HG03196 (cell line): Measurements from ENCODE around the gene EFHC1.

Experiments
- ATAC-seq: cut with Tn5 transposase; IDR thresholded peaks from one replicate; pipeline ENCODE4 v1.9.1; 2021; ENCODE audit not compliant: unreplicated experiment

Gene EFHC1

DNA sequence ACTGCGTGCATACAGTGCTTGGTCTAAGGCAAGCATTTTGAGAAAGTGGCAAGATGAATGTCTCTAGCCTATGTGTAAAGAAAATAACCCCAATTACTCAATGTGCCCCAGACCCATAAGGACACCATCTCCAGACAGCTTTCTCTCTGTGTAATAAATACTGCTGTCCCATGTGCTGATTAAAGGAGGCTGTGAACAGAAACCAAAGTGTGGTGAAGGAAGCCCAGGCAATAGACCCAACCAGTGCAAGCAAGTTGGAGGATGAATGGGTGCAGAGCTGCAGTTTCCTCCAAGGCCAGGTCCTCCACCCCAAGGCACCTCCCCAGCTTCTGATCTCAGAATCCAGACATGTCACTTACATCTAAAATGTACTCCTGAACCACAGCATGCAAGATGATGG is 96.1 kb downstream of the EFHC1 start:
- no peak for ATAC-seq

GRCh38 chr6:52516943-52517342 is 96.8 kb downstream of the EFHC1 start:
- no peak for ATAC-seq

GRCh38 chr6:52517502-52518278 is 97.5 kb downstream of the EFHC1 start:
- ATAC-seq, result peak; percentile 84

DNA sequence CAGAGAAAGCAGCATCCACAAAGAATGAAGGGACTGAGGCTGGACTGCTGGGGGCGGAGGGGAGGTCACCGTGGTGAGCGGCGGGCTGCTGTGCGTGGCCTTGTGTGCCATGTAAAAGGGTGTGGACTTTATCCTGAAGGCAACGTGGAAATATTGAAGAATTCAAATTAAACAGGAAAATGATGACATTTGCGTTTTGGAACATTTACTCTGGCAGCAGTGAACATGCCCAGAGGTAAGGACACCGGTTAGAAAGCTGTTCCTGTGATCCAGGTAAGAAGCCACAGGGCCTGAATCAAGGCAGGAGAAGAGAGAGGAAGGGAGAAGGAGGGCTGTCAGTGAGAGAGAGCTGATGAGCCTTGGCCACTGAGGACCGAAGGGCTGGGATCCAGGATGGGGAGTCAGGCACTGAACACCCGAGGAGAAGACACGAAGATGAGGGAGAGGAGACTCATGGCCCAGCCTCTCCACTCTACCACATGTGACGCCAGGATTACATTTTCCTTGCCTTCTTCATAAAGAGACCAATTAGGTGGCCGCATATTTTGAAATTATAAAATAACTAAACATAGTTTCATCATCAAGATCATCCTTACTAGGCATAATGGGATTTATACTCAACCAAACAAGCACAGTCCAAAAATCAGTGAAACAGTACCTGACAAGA is 98.3 kb downstream of the EFHC1 start:
- ATAC-seq, result no peak

- no peak for ATAC-seq
Observed at GRCh38 chr6:52519618-52520017, 99.5 kb downstream of the EFHC1 start.

DNA sequence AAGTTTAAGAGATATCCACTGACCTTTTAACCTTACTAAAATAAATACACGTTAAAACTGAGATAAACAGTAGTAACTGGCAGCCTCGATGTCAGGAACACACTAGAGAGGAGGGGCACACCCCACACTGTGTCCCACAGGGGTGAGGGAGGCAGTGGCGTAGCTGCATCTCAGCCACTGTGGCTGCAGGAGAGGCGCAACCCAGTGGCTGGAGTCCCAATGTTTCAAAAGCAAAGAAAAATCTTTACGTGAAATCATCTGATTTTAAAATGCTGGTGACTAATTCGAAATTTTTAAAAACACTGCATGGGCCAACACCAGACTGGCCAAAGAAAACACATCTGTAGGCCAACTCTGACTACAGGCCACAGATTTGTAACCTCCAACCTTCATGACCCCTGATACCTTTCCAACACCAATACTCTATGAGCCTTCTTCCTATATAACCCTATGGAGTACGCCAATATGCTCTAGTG is 102.0 kb downstream of the EFHC1 start:
- no peak for ATAC-seq

DNA sequence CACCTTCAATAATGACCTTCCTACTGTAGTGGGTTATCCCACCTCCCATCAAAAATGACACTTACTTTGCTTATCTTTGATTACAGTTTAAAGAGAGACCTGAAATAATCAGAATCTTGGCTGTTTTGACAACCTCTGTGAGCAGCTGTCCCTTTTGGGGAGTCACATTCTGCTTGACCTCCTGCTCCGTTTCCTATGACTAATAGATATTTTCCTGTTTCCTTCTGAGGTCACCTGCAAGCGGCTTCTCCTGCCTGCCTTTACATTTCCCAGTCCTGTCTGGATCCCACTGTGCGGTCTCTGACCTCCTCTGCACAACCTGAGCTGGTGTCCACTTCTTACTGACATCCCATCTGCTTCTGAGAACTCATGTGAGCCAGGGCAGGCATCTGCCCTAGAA is 102.5 kb downstream of the EFHC1 start:
- ATAC-seq, result no peak

GRCh38 chr6:52523378-52524142 is 103.4 kb downstream of the EFHC1 start:
- ATAC-seq, result no peak

DNA sequence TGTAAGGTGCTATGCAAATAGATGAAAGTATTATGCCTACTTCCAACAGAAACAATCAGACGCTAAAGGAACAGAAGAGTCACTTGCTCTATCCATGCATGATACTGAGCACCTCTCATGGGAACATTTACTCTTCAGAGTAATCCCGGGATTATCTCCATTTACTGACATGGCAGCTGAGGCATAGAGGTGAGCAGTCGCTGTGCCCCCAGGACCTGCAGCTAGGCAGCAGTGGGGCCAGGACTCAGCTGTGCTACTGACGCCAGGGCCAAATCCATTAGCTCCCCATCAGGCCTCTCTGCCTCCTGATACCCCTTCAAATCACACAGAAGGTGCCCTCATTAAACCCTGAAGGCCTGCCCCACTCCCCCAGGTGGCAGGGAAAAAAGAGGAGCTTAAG is 104.8 kb downstream of the EFHC1 start:
- no peak for ATAC-seq

GRCh38 chr6:52526634-52527033 is 106.5 kb downstream of the EFHC1 start:
- no peak for ATAC-seq

- ATAC-seq, result no peak
Observed at GRCh38 chr6:52527436-52527835, 107.3 kb downstream of the EFHC1 start.

- ATAC-seq, result no peak
Observed at GRCh38 chr6:52529311-52529710, 109.2 kb downstream of the EFHC1 start.

GRCh38 chr6:52530351-52530750 is 110.2 kb downstream of the EFHC1 start:
- no peak for ATAC-seq

DNA sequence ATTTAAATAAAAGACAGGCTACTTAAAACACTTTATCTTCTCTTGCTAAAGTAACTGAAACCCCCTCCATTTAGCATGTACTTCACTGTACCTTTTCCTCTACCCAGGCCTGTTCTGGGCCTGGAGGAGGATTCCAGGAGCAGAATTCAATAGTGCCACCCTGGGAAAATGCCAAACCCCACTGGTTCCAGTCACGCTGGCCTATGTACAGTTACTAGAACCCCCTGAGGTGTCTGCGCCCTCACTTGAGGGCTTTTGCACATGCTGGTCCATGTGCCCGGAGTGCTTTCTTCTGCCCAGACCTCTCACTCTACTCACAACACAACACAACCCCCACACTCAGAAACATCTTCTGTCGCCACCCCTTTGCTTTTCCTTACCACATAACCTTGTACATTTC is 111.3 kb downstream of the EFHC1 start:
- ATAC-seq, result no peak

GRCh38 chr6:52531834-52532233 is 111.7 kb downstream of the EFHC1 start:
- no peak for ATAC-seq

DNA sequence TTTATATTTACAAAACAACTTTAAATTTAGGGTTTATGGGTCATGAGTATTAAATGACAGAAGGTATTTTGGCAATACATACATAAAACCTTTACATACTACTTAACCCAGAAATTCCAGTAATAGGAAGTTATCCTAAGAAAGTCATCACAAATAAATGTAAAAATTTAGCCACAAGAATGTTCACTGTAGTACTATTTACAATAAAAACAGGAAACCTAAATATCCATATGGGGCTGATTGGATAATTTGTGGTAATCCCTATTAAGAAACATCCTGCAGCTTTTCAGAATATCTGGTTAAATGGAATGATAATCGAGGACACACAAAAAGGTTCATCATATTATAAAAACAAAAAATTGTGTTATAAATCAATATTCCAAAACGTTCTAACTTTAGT is 112.3 kb downstream of the EFHC1 start:
- ATAC-seq, result no peak

DNA sequence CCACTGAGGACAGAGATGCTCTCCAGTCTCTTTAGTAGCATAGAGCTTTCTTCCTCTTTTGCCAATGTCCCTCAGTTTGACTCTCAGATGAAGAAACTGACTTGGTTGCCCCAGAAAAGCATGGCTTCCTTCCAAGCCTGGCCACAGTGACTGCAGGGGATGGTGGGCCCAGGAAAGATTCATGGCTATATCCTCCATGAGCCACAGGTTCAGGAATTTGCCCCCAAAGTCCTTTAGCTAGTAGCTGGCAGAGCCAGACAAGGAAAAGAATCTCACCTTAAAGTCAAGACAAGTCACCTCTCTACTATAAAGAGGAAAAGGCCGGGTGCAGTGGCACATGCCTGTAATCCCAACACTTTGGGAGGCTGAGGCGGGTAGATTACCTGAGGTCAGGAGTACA is 113.3 kb downstream of the EFHC1 start:
- ATAC-seq, result no peak

- no peak for ATAC-seq
Observed at GRCh38 chr6:52534363-52534762, 114.2 kb downstream of the EFHC1 start.

DNA sequence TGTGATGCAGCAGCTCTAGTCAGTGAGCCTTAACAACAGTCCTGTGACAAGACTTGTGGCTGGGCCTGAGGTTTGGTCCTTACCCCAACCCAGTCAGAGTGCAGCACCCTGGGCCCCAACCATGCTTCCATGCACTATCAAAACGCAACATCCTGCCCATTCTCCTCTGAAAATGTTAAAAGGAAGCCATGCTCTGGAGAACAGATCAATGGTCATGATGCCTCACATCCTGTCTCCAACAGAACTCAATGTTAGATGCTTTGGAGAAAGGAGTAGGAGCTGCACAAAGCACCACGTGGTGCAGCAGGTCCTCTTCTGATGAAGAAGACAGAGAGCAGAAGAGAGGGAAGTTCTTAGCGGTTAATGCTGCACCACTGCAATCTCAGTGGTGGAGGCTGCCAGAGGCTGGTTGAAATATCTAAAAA is 114.8 kb downstream of the EFHC1 start:
- no peak for ATAC-seq

DNA sequence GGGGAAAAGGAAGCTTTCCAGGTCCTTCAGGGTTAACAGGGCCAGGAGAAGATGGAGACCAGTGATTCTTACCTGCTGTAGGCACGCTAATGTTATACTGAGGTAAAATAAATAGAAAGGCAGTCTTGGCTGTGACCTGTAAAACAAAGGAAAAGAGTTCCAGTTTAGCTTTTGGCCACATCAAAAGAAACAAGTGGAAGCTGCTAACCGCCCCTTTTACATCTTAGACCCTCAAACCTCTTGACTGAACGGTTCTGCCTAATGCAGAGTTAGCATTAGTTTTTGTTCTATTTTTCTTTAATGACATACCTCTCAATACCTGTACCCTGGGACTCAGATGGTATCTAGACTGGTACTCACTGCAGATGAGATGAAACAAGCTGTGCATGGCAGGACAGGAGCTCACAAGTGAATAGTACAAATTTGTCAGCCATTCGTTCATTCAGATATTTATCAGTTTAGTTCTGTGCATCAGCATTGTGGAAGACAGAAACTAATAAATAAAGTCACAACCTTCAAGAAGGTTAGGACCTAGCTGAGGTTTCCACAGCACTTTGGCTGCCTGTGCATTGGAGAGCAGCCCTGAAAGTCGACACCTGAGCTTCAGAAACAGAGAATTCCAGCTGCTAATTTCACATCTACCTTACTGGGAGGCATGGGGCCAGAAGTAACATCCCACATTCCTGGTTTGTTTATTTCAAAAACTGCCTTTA is 115.7 kb downstream of the EFHC1 start:
- ATAC-seq, result no peak

GRCh38 chr6:52536424-52536916 is 116.3 kb downstream of the EFHC1 start:
- peak; percentile 24 for ATAC-seq
